Measurements from ENCODE around the gene SLAMF1.

The SLAMF1 gene

GRCh38 chr1:160665330-160666078 lies 18.7 kb upstream of the SLAMF1 start:
- DNase-seq (ENCODE audit: low spot score), result no peak

- DNase-seq (ENCODE audit: low spot score), result no peak
Observed at GRCh38 chr1:160664573-160665051, 17.8 kb upstream of the SLAMF1 start.

- no peak for DNase-seq (ENCODE audit: low spot score)
Observed at GRCh38 chr1:160662910-160663309, 16.1 kb upstream of the SLAMF1 start.

- DNase-seq (ENCODE audit: low spot score), result no peak
Observed at GRCh38 chr1:160659566-160659965, 12.7 kb upstream of the SLAMF1 start.

- no peak for DNase-seq (ENCODE audit: low spot score)
Observed at GRCh38 chr1:160658814-160659193, 12.0 kb upstream of the SLAMF1 start.

GRCh38 chr1:160658162-160658813 lies 11.4 kb upstream of the SLAMF1 start:
- DNase-seq (ENCODE audit: low spot score), result no peak

- no peak for DNase-seq (ENCODE audit: low spot score)
Observed at GRCh38 chr1:160657250-160657781, 10.5 kb upstream of the SLAMF1 start.

GRCh38 chr1:160656737-160657136 lies 9.9 kb upstream of the SLAMF1 start:
- no peak for DNase-seq (ENCODE audit: low spot score)

GRCh38 chr1:160653620-160654016 lies 6.8 kb upstream of the SLAMF1 start:
- DNase-seq (ENCODE audit: low spot score), result peak; percentile 38

- no peak for DNase-seq (ENCODE audit: low spot score)
Observed at GRCh38 chr1:160652924-160653619, 6.2 kb upstream of the SLAMF1 start.

- DNase-seq (ENCODE audit: low spot score), result peak; percentile 54
Observed at GRCh38 chr1:160652065-160652641, 5.3 kb upstream of the SLAMF1 start.

GRCh38 chr1:160651433-160652064 lies 4.7 kb upstream of the SLAMF1 start:
- DNase-seq (ENCODE audit: low spot score), result peak; percentile 33

GRCh38 chr1:160647329-160647720 lies 481 bp upstream of the SLAMF1 start:
- peak; percentile 28 for DNase-seq (ENCODE audit: low spot score)

- no peak for DNase-seq (ENCODE audit: low spot score)
Observed at GRCh38 chr1:160646180-160646579, 664 bp downstream of the SLAMF1 start.

- no peak for DNase-seq (ENCODE audit: low spot score)
Observed at GRCh38 chr1:160645386-160646130, 1.3 kb downstream of the SLAMF1 start.

- no peak for DNase-seq (ENCODE audit: low spot score)
Observed at GRCh38 chr1:160644399-160644798, 2.4 kb downstream of the SLAMF1 start.

GRCh38 chr1:160643138-160643537 lies 3.7 kb downstream of the SLAMF1 start:
- DNase-seq (ENCODE audit: low spot score), result no peak

GRCh38 chr1:160642281-160642644 lies 4.6 kb downstream of the SLAMF1 start:
- no peak for DNase-seq (ENCODE audit: low spot score)

- DNase-seq (ENCODE audit: low spot score), result no peak
Observed at GRCh38 chr1:160641323-160642280, 5.2 kb downstream of the SLAMF1 start.
